ENCODE data around the gene NDUFS3.
"Not testable (repeated sequence)": the region's sequence is repeated elsewhere in the genome, so short reads cannot be mapped to it uniquely, and the experiment has no call there.

Gene NDUFS3

DNA sequence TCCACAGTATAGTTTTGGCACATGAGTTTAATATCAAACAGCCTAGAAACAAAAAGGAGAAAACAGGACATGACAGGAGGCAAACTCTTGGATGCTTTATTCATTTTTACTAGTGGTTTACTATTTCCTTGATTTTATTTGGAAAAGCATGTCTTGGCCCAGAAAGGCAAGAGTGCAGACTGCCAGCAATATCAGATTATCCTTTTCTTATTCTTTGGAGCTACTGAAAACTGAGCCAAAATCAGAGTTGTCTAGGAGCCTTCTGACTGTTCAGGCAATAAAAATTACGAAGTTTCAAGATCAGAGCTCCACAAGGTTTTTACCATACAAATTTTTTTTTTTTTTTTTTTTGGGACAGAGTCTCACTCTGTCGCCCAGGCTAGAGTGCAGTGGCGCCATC lies 42.0 kb upstream of the NDUFS3 start:
- TF ChIP-seq, protein P1, sequence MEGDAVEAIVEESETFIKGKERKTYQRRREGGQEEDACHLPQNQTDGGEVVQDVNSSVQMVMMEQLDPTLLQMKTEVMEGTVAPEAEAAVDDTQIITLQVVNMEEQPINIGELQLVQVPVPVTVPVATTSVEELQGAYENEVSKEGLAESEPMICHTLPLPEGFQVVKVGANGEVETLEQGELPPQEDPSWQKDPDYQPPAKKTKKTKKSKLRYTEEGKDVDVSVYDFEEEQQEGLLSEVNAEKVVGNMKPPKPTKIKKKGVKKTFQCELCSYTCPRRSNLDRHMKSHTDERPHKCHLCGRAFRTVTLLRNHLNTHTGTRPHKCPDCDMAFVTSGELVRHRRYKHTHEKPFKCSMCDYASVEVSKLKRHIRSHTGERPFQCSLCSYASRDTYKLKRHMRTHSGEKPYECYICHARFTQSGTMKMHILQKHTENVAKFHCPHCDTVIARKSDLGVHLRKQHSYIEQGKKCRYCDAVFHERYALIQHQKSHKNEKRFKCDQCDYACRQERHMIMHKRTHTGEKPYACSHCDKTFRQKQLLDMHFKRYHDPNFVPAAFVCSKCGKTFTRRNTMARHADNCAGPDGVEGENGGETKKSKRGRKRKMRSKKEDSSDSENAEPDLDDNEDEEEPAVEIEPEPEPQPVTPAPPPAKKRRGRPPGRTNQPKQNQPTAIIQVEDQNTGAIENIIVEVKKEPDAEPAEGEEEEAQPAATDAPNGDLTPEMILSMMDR (IDR thresholded peaks at IDR 0.05; ENCODE audit: low read depth, low read length): no peak
- H3K4me3 ChIP-seq (ENCODE audit: low read depth, low read length): no peak overlapping the region

DNA sequence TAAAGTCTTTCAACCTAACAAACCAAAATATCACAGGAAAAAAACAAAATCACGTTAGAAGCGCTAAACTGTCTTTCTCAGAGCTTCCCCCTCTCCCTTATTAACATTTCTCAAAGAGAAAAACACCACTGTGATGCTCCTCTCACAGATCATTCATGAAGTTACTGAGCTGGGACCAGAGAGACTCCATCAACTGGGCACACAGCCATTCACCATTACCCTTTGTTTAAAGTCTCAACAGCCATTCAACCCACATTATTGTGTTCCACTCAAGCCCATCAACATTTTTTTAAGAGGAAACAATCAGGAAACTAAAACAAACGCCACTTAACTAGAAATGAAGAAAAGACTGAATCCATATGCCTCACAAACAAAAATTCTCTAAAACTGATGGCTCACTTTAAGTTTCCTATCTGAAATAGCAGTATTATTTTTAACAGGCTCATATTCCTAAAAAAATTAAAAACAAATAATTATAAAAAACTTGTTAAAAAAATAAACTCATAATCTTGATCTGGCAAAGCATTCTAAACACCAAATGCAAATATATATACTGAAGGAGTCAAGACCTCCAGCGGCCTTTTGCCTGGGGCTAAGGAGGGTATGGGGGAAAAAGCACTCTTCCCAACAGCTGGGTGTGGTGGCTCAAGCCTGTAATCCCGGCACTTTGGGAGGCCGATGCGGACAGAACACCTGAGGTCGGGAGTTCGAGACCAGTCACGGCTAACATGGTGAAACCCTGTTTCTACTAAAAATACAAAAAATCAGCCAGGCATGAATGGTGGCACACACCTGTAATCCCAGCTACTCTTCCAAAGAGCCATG lies 39.9 kb upstream of the NDUFS3 start:
- TF ChIP-seq, protein P1 (IDR thresholded peaks at IDR 0.05; ENCODE audit: low read depth, low read length): no peak
- no peak overlapping the region for H3K4me3 ChIP-seq (ENCODE audit: low read depth, low read length)

DNA sequence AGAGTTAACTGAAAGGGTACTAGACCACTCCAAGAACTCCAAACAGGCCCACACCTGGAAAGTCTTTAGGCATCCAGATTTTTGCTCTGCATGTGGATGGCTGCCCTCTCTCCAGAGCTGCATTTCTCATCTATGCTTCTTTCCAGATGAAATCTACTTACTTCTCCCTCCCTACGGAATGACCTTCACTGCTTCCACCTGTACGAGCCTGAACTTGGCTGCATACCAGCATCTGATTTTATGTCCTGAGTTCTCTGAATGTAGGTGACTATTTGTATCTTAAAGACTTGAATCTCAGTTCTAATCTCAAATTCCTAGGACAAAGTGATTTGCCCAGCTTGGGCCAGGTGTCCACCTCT lies 39.2 kb upstream of the NDUFS3 start:
- no peak overlapping the region for H3K4me3 ChIP-seq (ENCODE audit: low read depth, low read length)
- TF ChIP-seq, protein P1 (IDR thresholded peaks at IDR 0.05; ENCODE audit: low read depth, low read length): no peak

DNA sequence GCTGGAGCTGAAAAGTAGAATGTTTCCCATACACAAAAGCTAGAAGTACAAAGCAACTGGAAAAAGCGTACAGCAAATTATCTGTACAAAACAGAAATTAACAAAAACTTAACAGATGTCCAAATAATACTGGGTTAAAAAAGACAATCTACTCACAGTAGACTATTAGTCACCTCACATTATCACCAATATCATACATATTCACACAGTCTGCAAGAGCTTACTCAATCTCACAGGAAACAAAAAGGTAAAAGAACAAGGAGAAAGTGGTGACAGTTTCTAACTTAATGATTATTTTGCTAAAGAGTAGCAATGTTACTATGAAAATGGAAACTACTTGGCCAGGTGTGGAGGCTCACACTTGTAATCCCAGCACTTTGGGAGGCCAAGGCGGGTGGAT lies 37.8 kb upstream of the NDUFS3 start:
- TF ChIP-seq, protein P1 (IDR thresholded peaks at IDR 0.05; ENCODE audit: low read depth, low read length): no peak
- H3K4me3 ChIP-seq (ENCODE audit: low read depth, low read length): no peak overlapping the region

DNA sequence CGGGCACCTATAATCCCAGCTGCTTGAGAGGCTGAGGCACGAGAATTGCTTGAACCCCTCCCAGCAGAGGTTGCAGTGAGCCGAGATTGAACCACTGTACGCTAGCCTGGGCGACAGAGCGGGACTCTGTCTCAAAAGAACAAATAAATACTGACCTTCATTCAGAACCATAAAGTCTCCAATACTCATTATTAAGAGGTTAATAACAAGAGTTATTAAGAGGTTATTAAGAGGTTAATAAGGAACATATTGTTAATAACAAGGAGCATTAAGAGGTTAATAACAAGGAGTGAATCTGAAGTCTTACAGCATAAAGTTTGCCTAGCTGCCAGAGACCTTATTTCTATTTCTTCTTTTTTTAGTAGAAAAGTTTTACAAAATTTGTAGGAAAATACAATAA lies 33.6 kb upstream of the NDUFS3 start:
- no peak overlapping the region for H3K4me3 ChIP-seq (ENCODE audit: low read depth, low read length)
- TF ChIP-seq, protein P1 (IDR thresholded peaks at IDR 0.05; ENCODE audit: low read depth, low read length): no peak

DNA sequence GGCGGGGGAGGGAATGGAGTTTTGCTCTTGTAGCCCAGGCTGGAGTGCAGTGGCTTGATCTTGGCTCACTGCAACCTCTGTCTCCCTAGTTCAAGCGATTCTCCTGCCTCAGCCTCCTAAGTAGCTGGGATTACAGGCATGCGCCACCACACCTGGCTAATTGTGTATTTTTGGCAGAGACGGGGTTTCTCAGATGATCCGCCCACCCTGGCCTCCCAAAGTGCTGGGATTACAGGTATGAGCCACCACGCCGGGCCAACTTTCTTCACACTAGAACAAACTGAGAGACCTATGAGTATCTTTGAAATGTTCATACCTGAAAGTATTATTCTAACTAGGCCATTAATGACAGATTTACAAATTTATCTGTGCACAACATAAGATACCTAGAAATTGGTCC lies 32.6 kb upstream of the NDUFS3 start:
- not testable (repeated sequence) for H3K4me3 ChIP-seq (ENCODE audit: low read depth, low read length)

DNA sequence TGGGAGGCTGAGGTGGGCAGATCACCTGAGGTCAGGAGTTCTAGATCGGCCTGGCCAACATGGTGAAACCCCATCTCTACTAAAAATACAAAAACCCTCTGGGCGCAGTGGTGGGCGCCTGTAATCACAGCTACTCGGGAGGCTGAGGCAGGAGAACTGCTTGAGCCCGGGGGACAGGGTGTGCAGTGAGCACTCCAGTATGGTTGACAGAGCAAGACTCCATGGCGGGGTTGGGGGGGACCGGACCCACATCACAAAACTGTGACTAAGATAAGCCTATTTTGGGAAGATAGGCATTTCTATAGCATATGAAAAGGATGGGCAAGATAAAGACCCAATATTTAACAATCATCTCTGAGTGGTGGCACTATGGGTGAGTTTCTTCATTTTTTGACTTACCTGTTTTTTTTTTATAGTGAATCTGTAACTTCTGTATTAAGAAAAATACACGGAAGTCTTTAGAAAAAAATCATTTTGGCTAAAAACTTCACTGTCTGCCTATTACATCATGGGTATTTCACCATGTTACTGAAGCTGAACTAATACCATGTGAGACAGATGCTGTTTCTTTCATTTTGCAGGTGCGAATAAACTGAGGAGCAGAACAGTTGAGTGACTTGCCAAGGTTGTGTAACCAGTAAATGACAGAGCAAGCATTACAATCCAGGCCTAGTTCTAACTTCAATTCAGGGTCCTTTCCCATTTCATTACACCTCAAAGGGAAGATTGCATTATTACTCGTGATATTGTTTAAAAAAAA lies 28.4 kb upstream of the NDUFS3 start:
- no peak overlapping the region for H3K4me3 ChIP-seq (ENCODE audit: low read depth, low read length)
- TF ChIP-seq, protein P1 (IDR thresholded peaks at IDR 0.05; ENCODE audit: low read depth, low read length): no peak

All from WI38 (cell line).